Fibroblast of mammary gland (primary cell): ENCODE data around the gene TENT4A.

ENCODE experiments used
- DNase-seq: peaks from one replicate; pipeline ENCODE4 v3.0.0-alpha.2; 2010; ENCODE audit warnings: low read depth
- H3K4me3 ChIP-seq: 2 replicates; pipeline ENCODE4 v1.5.1; 2011; ENCODE audit warnings: low read depth, mild to moderate bottlenecking, low read length, moderate library complexity; ENCODE audit not compliant: control insufficient read depth
- TF ChIP-seq, protein P1 (sequence below): conservative IDR thresholded peaks from 2 replicates; pipeline ENCODE4 v1.5.1; 2011; ENCODE audit warnings: low read depth, low read length, inconsistent platforms; ENCODE audit not compliant: control insufficient read depth, insufficient read depth

TENT4A gene

GRCh38 chr5:6792911-6793471 is 79.8 kb downstream of the TENT4A start:
- TF ChIP-seq, protein P1, sequence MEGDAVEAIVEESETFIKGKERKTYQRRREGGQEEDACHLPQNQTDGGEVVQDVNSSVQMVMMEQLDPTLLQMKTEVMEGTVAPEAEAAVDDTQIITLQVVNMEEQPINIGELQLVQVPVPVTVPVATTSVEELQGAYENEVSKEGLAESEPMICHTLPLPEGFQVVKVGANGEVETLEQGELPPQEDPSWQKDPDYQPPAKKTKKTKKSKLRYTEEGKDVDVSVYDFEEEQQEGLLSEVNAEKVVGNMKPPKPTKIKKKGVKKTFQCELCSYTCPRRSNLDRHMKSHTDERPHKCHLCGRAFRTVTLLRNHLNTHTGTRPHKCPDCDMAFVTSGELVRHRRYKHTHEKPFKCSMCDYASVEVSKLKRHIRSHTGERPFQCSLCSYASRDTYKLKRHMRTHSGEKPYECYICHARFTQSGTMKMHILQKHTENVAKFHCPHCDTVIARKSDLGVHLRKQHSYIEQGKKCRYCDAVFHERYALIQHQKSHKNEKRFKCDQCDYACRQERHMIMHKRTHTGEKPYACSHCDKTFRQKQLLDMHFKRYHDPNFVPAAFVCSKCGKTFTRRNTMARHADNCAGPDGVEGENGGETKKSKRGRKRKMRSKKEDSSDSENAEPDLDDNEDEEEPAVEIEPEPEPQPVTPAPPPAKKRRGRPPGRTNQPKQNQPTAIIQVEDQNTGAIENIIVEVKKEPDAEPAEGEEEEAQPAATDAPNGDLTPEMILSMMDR = no peak
- DNase-seq = no peak
- H3K4me3 ChIP-seq = no peak overlapping the region

GRCh38 chr5:6801236-6801635 is 88.0 kb downstream of the TENT4A start:
- DNase-seq = no peak
- TF ChIP-seq, protein P1 = no peak

GRCh38 chr5:6803981-6804550 is 90.8 kb downstream of the TENT4A start:
- TF ChIP-seq, protein P1 = no peak
- no peak for DNase-seq
- no peak overlapping the region for H3K4me3 ChIP-seq

More at GRCh38 chr5:6801236-6801635, 88.0 kb downstream of the TENT4A start:
- no peak overlapping the region for H3K4me3 ChIP-seq

- DNase-seq = peak; percentile 28
- H3K4me3 ChIP-seq = no peak overlapping the region
- TF ChIP-seq, protein P1 = no peak
Measured at GRCh38 chr5:6804766-6805501, 91.7 kb downstream of the TENT4A start.

DNA sequence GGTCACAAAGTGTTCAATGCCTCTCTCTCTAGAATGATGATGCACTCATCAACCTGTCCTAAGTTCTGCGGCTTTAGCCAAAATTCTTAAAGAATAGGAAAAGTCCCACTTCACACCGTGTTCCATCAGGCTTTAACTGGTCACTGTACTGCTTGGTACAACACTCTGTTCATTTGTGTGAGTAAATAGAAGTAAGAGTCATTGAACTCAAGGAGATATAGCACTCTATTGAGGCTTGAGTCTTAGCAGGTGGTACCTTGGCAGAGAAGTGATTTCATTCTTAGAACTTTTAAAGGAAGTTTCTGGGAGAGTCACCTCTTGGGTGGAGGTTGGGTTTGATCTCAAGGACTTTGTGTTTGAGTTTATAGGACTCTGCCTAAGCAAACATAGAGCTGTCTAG is 92.6 kb downstream of the TENT4A start:
- TF ChIP-seq, protein P1 = no peak
- no peak overlapping the region for H3K4me3 ChIP-seq
- DNase-seq = no peak
